Pancreas (tissue), 10 donors: ENCODE results near the gene STXBP5. TPM values are rescaled to one million over a fixed set of nuclear protein-coding genes. Genes with fewer than 3 reads are reported as not detected.

Source experiments
- ATAC-seq, 4 donors: fragments of 200-7000 bp; cut with Tn5 transposase; one replicate each; pipeline versions ENCODE4 v1.8.0 to v1.9.1; 2020; ENCODE audit warnings: mild to moderate bottlenecking in 4 of 4, moderate library complexity in 4 of 4
- DNase-seq, 6 donors: peaks; one replicate each; pipeline ENCODE4 v3.0.0-alpha.2; 2020
- FAIRE-seq: peaks from 2 replicates; lab custom pipeline; 2012; peaks lifted over from hg19 to GRCh38; lab: Jason Lieb, UNC
- H3K27ac ChIP-seq, 4 donors: fragments of 200-600 bp; sonication (generic); 1 replicate in 3 of 4; 2 replicates in 1 of 4; pipeline versions ENCODE4 v1.5.0 to v1.8.0; 2020
- H3K27me3 ChIP-seq, 4 donors: fragments of 200-600 bp; one replicate each; pipeline ENCODE4 v1.8.0; 2021
- H3K36me3 ChIP-seq, 3 donors: fragments of 200-600 bp; sonication (generic) in 1 of 3; one replicate each; pipeline versions ENCODE4 v1.5.0 to v1.8.0; 2020 to 2021
- H3K4me1 ChIP-seq, 3 donors: fragments of 200-600 bp; one replicate each; pipeline ENCODE4 v1.8.0; 2021
- H3K4me3 ChIP-seq, 4 donors: fragments of 200-600 bp; sonication (generic) in 2 of 4; one replicate each; pipeline versions ENCODE4 v1.5.0 to v1.8.0; 2020 to 2021
- H3K9me3 ChIP-seq, 4 donors: fragments of 200-600 bp; one replicate each; pipeline ENCODE4 v1.8.0; 2021
- CTCF ChIP-seq, 4 donors: fragments of 200-600 bp; sonication (generic) in 3 of 4; IDR thresholded peaks; one replicate each; pipeline versions ENCODE4 v1.5.0 to v1.8.0; 2021; ENCODE audit warnings: antibody characterized with exemption in 4 of 4
- WGBS, 2 donors: extraction: QIAGEN DNeasy Blood & Tissue Kit; methylation state at CpG; one replicate each; pipeline ENCODE4 v1.1.7; 2013; 5-methylcytosine and 5-hydroxymethylcytosine counted together
- intact Hi-C, 3 donors: fragments of 100-400 bp; cut with DNase I; formaldehyde crosslinking; loops; one replicate each; pipeline versions ENCODE4 v1.11.1 to v1.14.2; 2022
- polyA plus RNA-seq, 2 donors: library from polyadenylated mRNA; stranded (reverse); fragments of 200-250 nt; gene quantifications; one replicate each; pipeline ENCODE4 v1.2.3, GENCODE V29; 2013
- total RNA-seq, 6 donors: library from RNA; stranded (reverse); fragmentation: NEBNext Ultra II Directional in 4 of 6; extraction: Animal tissue kit (Norgen Biotek cat#: 25700) in 4 of 6; gene quantifications; one replicate each; pipeline versions ENCODE4 v1.2.1 to v1.2.4, GENCODE V29; 2021 to 2023
- donor health status: healthy with polysubstance abuse.
- donor health status: DM: no; HTN: no; CAD: no; lungs with moderate emphysema.
- donor health status: DM: no; HTN: no; CAD: no.
- donor health status: control.
- donor health status: control.
- donor health status: Bipolar disorder and iron deficiency.
- donor health status: DM: yes; HTN: yes; CAD: no.
- donor health status: DM: no; HTN: no; CAD: no.
- donor health status: DM: no; HTN: no; CAD: no.
- donor health status: DM: yes; HTN: yes; CAD: no.

Gene STXBP5
- total and polyA plus RNA-seq, 8 donors = 11.9 to 25.8 (median 23.1) TPM

GRCh38 chr6:147274012-147274411 is 69.8 kb downstream of the STXBP5 start:
- Histone ChIP-seq H3K9me3 (no peaks in the 10 kb centered on the region), H3K27me3 (no peaks in the 10 kb centered on the region), H3K4me3 (no peak overlapping the region), H3K36me3 (peaks cover 0 to 13% (median 0%) of the 10 kb centered on the region in 3 donors), H3K27ac (no peak overlapping the region), H3K4me1 (no peaks in the 10 kb centered on the region)
- FAIRE-seq (no peak), ATAC-seq (no peak), DNase-seq (no peak)
- TF ChIP-seq CTCF (IDR thresholded peaks at IDR 0.05) = no peak
- intact Hi-C loops = no loop called here

- no peak for TF ChIP-seq CTCF (IDR thresholded peaks at IDR 0.05)
- Histone ChIP-seq H3K4me3 (no peak overlapping the region), H3K27me3 (no peaks in the 10 kb centered on the region), H3K27ac (no peak overlapping the region), H3K4me1 (no peaks in the 10 kb centered on the region), H3K9me3 (no peaks in the 10 kb centered on the region), H3K36me3 (peaks cover 0 to 7% (median 0%) of the 10 kb centered on the region in 3 donors)
- ATAC-seq (no peak), FAIRE-seq (no peak), DNase-seq (no peak)
- intact Hi-C loops = no loop called here
Observed at GRCh38 chr6:147274776-147275175, 70.6 kb downstream of the STXBP5 start.

GRCh38 chr6:147278891-147279290 is 74.7 kb downstream of the STXBP5 start:
- TF ChIP-seq CTCF (IDR thresholded peaks at IDR 0.05) = no peak
- Histone ChIP-seq H3K27ac (no peak overlapping the region), H3K36me3 (peaks cover 0 to 7% (median 3%) of the 10 kb centered on the region in 3 donors), H3K4me1 (peaks cover 6 to 21% (median 6%) of the 10 kb centered on the region in 3 donors), H3K9me3 (no peaks in the 10 kb centered on the region), H3K27me3 (no peaks in the 10 kb centered on the region), H3K4me3 (no peak overlapping the region)
- ATAC-seq (peak in 1 of 4 donors; percentile 34), FAIRE-seq (no peak), DNase-seq (no peak)
- WGBS, 2 donors = 64 to 68% methylated on average over 2 of the region's 2 CpGs
- intact Hi-C loops = no loop called here

- Histone ChIP-seq H3K36me3 (peaks cover 0 to 7% (median 3%) of the 10 kb centered on the region in 3 donors), H3K27ac (no peak overlapping the region), H3K4me3 (no peak overlapping the region), H3K27me3 (no peaks in the 10 kb centered on the region), H3K4me1 (peaks cover 6 to 23% (median 9%) of the 10 kb centered on the region in 3 donors), H3K9me3 (no peaks in the 10 kb centered on the region)
- no peak for TF ChIP-seq CTCF (IDR thresholded peaks at IDR 0.05)
- DNase-seq (no peak), FAIRE-seq (no peak), ATAC-seq (no peak)
- 94 to 96% methylated on average over 2 of the region's 2 CpGs for WGBS, 2 donors
- intact Hi-C loops = no loop called here
Observed at GRCh38 chr6:147279427-147279826, 75.2 kb downstream of the STXBP5 start.

GRCh38 chr6:147281895-147282565 is 77.8 kb downstream of the STXBP5 start:
- Histone ChIP-seq H3K4me3 (no peak overlapping the region), H3K4me1 (peaks cover 11 to 28% (median 18%) of the 10 kb centered on the region in 3 donors), H3K27ac (no peak overlapping the region), H3K9me3 (no peaks in the 10 kb centered on the region), H3K27me3 (no peaks in the 10 kb centered on the region), H3K36me3 (peaks cover 0 to 7% (median 3%) of the 10 kb centered on the region in 3 donors)
- ATAC-seq (peak in 1 of 4 donors; percentile 41), FAIRE-seq (peak; percentile 9), DNase-seq (no peak)
- intact Hi-C loops = loop anchor here in 1 of 3 donors (10.0 kb wide), 1 partner anchor 427 kb away; no protein-coding TSS in a partner anchor
- WGBS, 2 donors = 74 to 82% methylated on average over 2 of the region's 2 CpGs
- no peak for TF ChIP-seq CTCF (IDR thresholded peaks at IDR 0.05)
